H9 (cell line): Measurements from ENCODE around the gene LGALS9C. TPM values are rescaled to one million over a fixed set of nuclear protein-coding genes. Genes with fewer than 3 reads are reported as not detected.
"Not testable (repeated sequence)": the region's sequence is repeated elsewhere in the genome, so short reads cannot be mapped to it uniquely, and the experiment has no call there.

Source experiments
- DNase-seq: peaks from one replicate; pipeline ENCODE4 v3.0.0-alpha.2; 2017
- H2AFZ ChIP-seq: one replicate; pipeline ENCODE4 v1.6.1; 2013; ENCODE audit warnings: mild to moderate bottlenecking, low read length, control low read depth, moderate library complexity
- H2AK5ac ChIP-seq: 2 replicates; pipeline ENCODE4 v1.6.1; 2013; ENCODE audit warnings: low read length, control low read depth, mixed read lengths; ENCODE audit not compliant: insufficient read length
- H2BK120ac ChIP-seq: one replicate; pipeline ENCODE4 v1.6.1; 2013; ENCODE audit warnings: low read depth, mild to moderate bottlenecking, low read length, control low read depth, inconsistent platforms; ENCODE audit not compliant: poor library complexity, severe bottlenecking
- H2BK12ac ChIP-seq: 2 replicates; pipeline ENCODE4 v1.6.1; 2013; ENCODE audit warnings: low read length, control low read depth, mixed read lengths, low read depth; ENCODE audit not compliant: insufficient read length
- H2BK15ac ChIP-seq: 2 replicates; pipeline ENCODE4 v1.6.1; 2013; ENCODE audit warnings: low read depth, low read length, control low read depth
- H2BK20ac ChIP-seq: one replicate; pipeline ENCODE4 v1.6.1; 2013; ENCODE audit warnings: low read depth, mild to moderate bottlenecking, low read length, control low read depth, inconsistent platforms; ENCODE audit not compliant: poor library complexity, severe bottlenecking
- H2BK5ac ChIP-seq: 2 replicates; pipeline ENCODE4 v1.6.1; 2013; ENCODE audit warnings: low read length, control low read depth, mixed read lengths; ENCODE audit not compliant: insufficient read length
- H3K14ac ChIP-seq: 2 replicates; pipeline ENCODE4 v1.6.1; 2013; ENCODE audit warnings: low read length, control low read depth; ENCODE audit not compliant: insufficient read depth
- H3K18ac ChIP-seq: 2 replicates; pipeline ENCODE4 v1.6.1; 2013; ENCODE audit warnings: low read depth, mild to moderate bottlenecking, mixed read lengths, low read length, control low read depth; ENCODE audit not compliant: insufficient read length
- H3K23ac ChIP-seq: 2 replicates; pipeline ENCODE4 v1.6.1; 2013; ENCODE audit warnings: low read length, control low read depth, mixed read lengths, low read depth; ENCODE audit not compliant: insufficient read length
- H3K23me2 ChIP-seq: 2 replicates; pipeline ENCODE4 v1.6.1; 2013; ENCODE audit warnings: low read depth, mild to moderate bottlenecking, mixed read lengths, low read length, control low read depth; ENCODE audit not compliant: insufficient read length, poor library complexity, severe bottlenecking
- H3K27ac ChIP-seq: 2 replicates; pipeline ENCODE4 v1.5.1; 2013; ENCODE audit warnings: low read length, control low read depth, mixed read lengths, low read depth; ENCODE audit not compliant: insufficient read length
- H3K27me3 ChIP-seq: 2 replicates; pipeline ENCODE4 v1.6.1; 2013; ENCODE audit warnings: low read length, control low read depth, inconsistent platforms; ENCODE audit not compliant: insufficient read depth
- H3K4ac ChIP-seq: 2 replicates; pipeline ENCODE4 v1.6.1; 2013; ENCODE audit warnings: low read depth, mild to moderate bottlenecking, control low read depth, inconsistent platforms, low read length, moderate library complexity
- H3K4me1 ChIP-seq: 2 replicates; pipeline ENCODE4 v1.6.1; 2013; ENCODE audit warnings: low read length, control low read depth, inconsistent platforms; ENCODE audit not compliant: insufficient read depth
- H3K4me2 ChIP-seq: 2 replicates; pipeline ENCODE4 v1.6.1; 2013; ENCODE audit warnings: low read length, control low read depth, mixed read lengths; ENCODE audit not compliant: insufficient read length, insufficient read depth
- H3K56ac ChIP-seq: 2 replicates; pipeline ENCODE4 v1.6.1; 2013; ENCODE audit warnings: low read depth, mild to moderate bottlenecking, mixed read lengths, low read length, control low read depth; ENCODE audit not compliant: insufficient read length
- H3K79me1 ChIP-seq: 2 replicates; pipeline ENCODE4 v1.6.1; 2013; ENCODE audit warnings: low read depth, mild to moderate bottlenecking, moderate library complexity, low read length, control low read depth, inconsistent platforms; ENCODE audit not compliant: insufficient read depth, poor library complexity, severe bottlenecking
- H3K79me2 ChIP-seq: 2 replicates; pipeline ENCODE4 v1.6.1; 2013; ENCODE audit warnings: low read length, control low read depth, inconsistent platforms; ENCODE audit not compliant: insufficient read depth
- H3K9ac ChIP-seq: 2 replicates; pipeline ENCODE4 v1.6.1; 2013; ENCODE audit warnings: low read length, control low read depth, mixed read lengths; ENCODE audit not compliant: insufficient read length; ENCODE audit errors: extremely low read depth
- H3K9me3 ChIP-seq: one replicate; pipeline ENCODE4 v1.6.1; 2013; ENCODE audit warnings: low read depth, low read length, inconsistent platforms; ENCODE audit not compliant: control insufficient read depth
- H3T11ph ChIP-seq: one replicate; pipeline ENCODE4 v1.6.1; 2013; ENCODE audit warnings: mild to moderate bottlenecking, low read length, control low read depth, inconsistent platforms
- H4K20me1 ChIP-seq: one replicate; pipeline ENCODE4 v1.6.1; 2013; ENCODE audit not compliant: control insufficient read depth, insufficient read length, insufficient read depth
- H4K5ac ChIP-seq: 2 replicates; pipeline ENCODE4 v1.6.1; 2013; ENCODE audit warnings: low read depth, mild to moderate bottlenecking, mixed read lengths, low read length, control low read depth; ENCODE audit not compliant: insufficient read length
- H4K8ac ChIP-seq: replicated peaks from 2 replicates; pipeline ENCODE4 v1.6.1; 2013; ENCODE audit warnings: low read length, control low read depth, mixed read lengths, low read depth; ENCODE audit not compliant: insufficient read length
- H4K91ac ChIP-seq: 2 replicates; pipeline ENCODE4 v1.6.1; 2013; ENCODE audit warnings: low read depth, mild to moderate bottlenecking, moderate library complexity, mixed read lengths, low read length, control low read depth; ENCODE audit not compliant: insufficient read length
- H3K27ac Mint-ChIP-seq, 3 experiments: 2 replicates in 2 of 3; 3 replicates in 1 of 3; pipeline ENCODE4 v1.8.0; 2020 to 2021; ENCODE audit warnings: mixed read lengths in 3 of 3, mild to moderate bottlenecking in 1 of 3, moderate library complexity in 1 of 3
- H3K27me3 Mint-ChIP-seq: 2 replicates; pipeline ENCODE4 v1.8.0; 2021; ENCODE audit warnings: low read depth, mild to moderate bottlenecking, moderate library complexity, mixed read lengths
- H3K36me3 Mint-ChIP-seq, 3 experiments: 2 replicates in 2 of 3; 3 replicates in 1 of 3; pipeline ENCODE4 v1.8.0; 2020 to 2021; ENCODE audit warnings: low read depth in 3 of 3, mixed read lengths in 3 of 3; ENCODE audit not compliant: insufficient read depth in 1 of 3
- H3K4me1 Mint-ChIP-seq, 2 experiments: 2 replicates each; pipeline ENCODE4 v1.8.0; 2020; ENCODE audit warnings: mixed read lengths in 2 of 2
- H3K4me3 Mint-ChIP-seq, 2 experiments: 2 replicates in 1 of 2; 3 replicates in 1 of 2; pipeline ENCODE4 v1.8.0; 2020 to 2021; ENCODE audit warnings: mild to moderate bottlenecking in 2 of 2, mixed read lengths in 2 of 2, moderate library complexity in 1 of 2
- H3K9me3 Mint-ChIP-seq, 2 experiments: 2 replicates in 1 of 2; 3 replicates in 1 of 2; pipeline ENCODE4 v1.8.0; 2020; ENCODE audit warnings: mild to moderate bottlenecking in 2 of 2, mixed read lengths in 2 of 2, moderate library complexity in 1 of 2
- WGBS: extraction: QIAGEN DNeasy Blood & Tissue Kit; methylation state at CpG from one replicate; pipeline ENCODE4 v1.1.7; 2013; ENCODE audit warnings: missing lambda C conversion rate, low lambda C conversion rate, mixed read lengths; ENCODE audit not compliant: insufficient read length; ENCODE audit errors: extremely low coverage; 5-methylcytosine and 5-hydroxymethylcytosine counted together
- total RNA-seq: library from RNA; stranded (reverse); gene quantifications from 2 replicates; pipeline ENCODE4 v1.2.1, GENCODE V29; 2021

Gene LGALS9C
- total RNA-seq, 1 experiment from 2014 or later: not detected

DNA sequence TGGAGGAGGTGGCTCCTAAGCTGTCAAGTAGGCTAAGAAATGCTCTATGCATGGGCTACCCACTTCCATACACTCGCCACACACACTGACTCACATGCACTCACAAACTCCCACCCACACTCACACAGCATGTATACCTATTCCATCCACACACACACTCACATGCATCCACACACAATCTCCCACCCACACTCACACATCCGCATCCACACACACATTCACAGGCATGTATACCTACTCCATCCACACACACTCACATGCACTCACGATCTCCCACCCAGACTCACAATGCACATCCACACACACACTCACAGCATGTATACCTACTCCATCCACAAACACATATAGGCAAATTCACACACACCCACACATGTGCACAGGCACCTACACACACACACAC lies 32.1 kb downstream of the LGALS9C start:
- not testable (repeated sequence) for H3K27ac ChIP-seq, H3K36me3 Mint-ChIP-seq, H3K27me3 ChIP-seq, H3K9me3 Mint-ChIP-seq, H3K56ac ChIP-seq, H3K9me3 ChIP-seq, H3K79me1 ChIP-seq, H3K27ac Mint-ChIP-seq, H3K27me3 Mint-ChIP-seq, H3T11ph ChIP-seq, H3K23me2 ChIP-seq, H3K4me2 ChIP-seq, H3K4me1 ChIP-seq, H4K91ac ChIP-seq, H2BK120ac ChIP-seq, H2BK5ac ChIP-seq, H3K4ac ChIP-seq, H4K5ac ChIP-seq, H3K18ac ChIP-seq, H3K79me2 ChIP-seq, DNase-seq, H3K14ac ChIP-seq, H2BK15ac ChIP-seq, H3K4me3 Mint-ChIP-seq, H3K23ac ChIP-seq, H3K4me1 Mint-ChIP-seq, H2BK12ac ChIP-seq, H4K8ac ChIP-seq, H2AK5ac ChIP-seq, H2AFZ ChIP-seq, H4K20me1 ChIP-seq, H3K9ac ChIP-seq, H2BK20ac ChIP-seq
- WGBS: no CpG with 5 or more reads among the region's 3 CpGs

DNA sequence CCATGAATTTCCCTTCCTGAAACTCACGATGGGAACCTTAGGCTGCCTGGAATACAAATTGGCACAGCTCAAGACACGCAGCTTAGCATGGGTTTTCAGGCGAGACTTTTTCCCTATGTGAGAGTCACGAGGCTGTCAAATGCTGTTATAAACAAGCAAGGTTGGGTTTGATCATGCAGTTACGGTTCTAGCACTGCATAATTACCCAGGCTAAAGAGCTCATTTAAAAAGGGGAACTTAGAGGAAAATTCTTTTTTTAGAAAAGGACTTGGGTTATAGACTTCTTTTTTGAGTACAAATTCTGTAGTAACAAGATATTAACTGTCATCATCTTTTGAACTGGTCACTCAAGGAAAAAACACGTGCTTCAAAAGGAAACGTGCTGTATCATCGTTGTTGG lies 44.5 kb downstream of the LGALS9C start:
- not testable (repeated sequence) for H3K23ac ChIP-seq, H3K36me3 Mint-ChIP-seq, H3K9me3 Mint-ChIP-seq, H3K4me1 ChIP-seq, H3K14ac ChIP-seq, H3K79me2 ChIP-seq, H2BK120ac ChIP-seq, H2BK20ac ChIP-seq, H3K18ac ChIP-seq, H3K27ac Mint-ChIP-seq, H3K4me2 ChIP-seq, H3K9me3 ChIP-seq, H3K4ac ChIP-seq, H2AK5ac ChIP-seq, H3K56ac ChIP-seq, H2BK12ac ChIP-seq, H3K4me1 Mint-ChIP-seq, H3K79me1 ChIP-seq, H3K27me3 Mint-ChIP-seq, H3K23me2 ChIP-seq, H3T11ph ChIP-seq, H4K91ac ChIP-seq, H3K27me3 ChIP-seq, H2AFZ ChIP-seq, H3K27ac ChIP-seq, H4K20me1 ChIP-seq, H3K9ac ChIP-seq, H3K4me3 Mint-ChIP-seq, DNase-seq, H2BK15ac ChIP-seq, H4K5ac ChIP-seq, H4K8ac ChIP-seq, H2BK5ac ChIP-seq
- no CpG with 5 or more reads among the region's 8 CpGs for WGBS
